Fibroblast of pulmonary artery (primary cell): Measurements from ENCODE around the gene ATG16L1.
A peak's percentile ranks its signal among the peaks of the same experiment; 100 is the strongest.

Experiments used
- DNase-seq: peaks from one replicate; pipeline ENCODE4 v3.0.0-alpha.2; 2010; ENCODE audit warnings: low read depth
- H3K4me3 ChIP-seq: replicated peaks from 2 replicates; pipeline ENCODE4 v1.5.1; 2011; ENCODE audit warnings: low read depth, mild to moderate bottlenecking, control low read depth, low read length, moderate library complexity
- CTCF ChIP-seq: IDR thresholded peaks from 2 replicates; pipeline ENCODE4 v1.5.1; 2011; ENCODE audit warnings: mild to moderate bottlenecking, control low read depth, low read length, inconsistent platforms; ENCODE audit errors: missing control alignments

The ATG16L1 gene

GRCh38 chr2:233236820-233237589 lies 14.5 kb upstream of the ATG16L1 start:
- TF ChIP-seq CTCF: no peak
- no peak for DNase-seq
- no peak overlapping the region for H3K4me3 ChIP-seq

GRCh38 chr2:233240897-233241296 lies 10.6 kb upstream of the ATG16L1 start:
- DNase-seq: no peak
- no peak for TF ChIP-seq CTCF
- no peak overlapping the region for H3K4me3 ChIP-seq

- no peak for DNase-seq
- TF ChIP-seq CTCF: no peak
- H3K4me3 ChIP-seq: no peak overlapping the region
These were observed 9.7 kb upstream of the ATG16L1 start for GRCh38 chr2:233241803-233242202.

GRCh38 chr2:233242231-233242927 lies 9.1 kb upstream of the ATG16L1 start:
- TF ChIP-seq CTCF: no peak

GRCh38 chr2:233243348-233243747 lies 8.1 kb upstream of the ATG16L1 start:
- no peak for DNase-seq
- no peak overlapping the region for H3K4me3 ChIP-seq
- TF ChIP-seq CTCF: no peak

More at GRCh38 chr2:233242231-233242927, 9.1 kb upstream of the ATG16L1 start:
- peak; percentile 41 for DNase-seq
- H3K4me3 ChIP-seq: no peak overlapping the region

GRCh38 chr2:233244818-233245217 lies 6.7 kb upstream of the ATG16L1 start:
- no peak for TF ChIP-seq CTCF
- H3K4me3 ChIP-seq: no peak overlapping the region
- DNase-seq: no peak
